SH-SY5Y (cell line): Measurements from ENCODE around the gene PIP5K1B.

Source experiments
- GATA2 ChIP-seq: IDR thresholded peaks from 2 replicates; pipeline ENCODE4 v1.6.1; 2011; ENCODE audit warnings: mild to moderate bottlenecking, low read depth, low read length
- GATA3 ChIP-seq: IDR thresholded peaks from 2 replicates; pipeline ENCODE4 v1.6.1; 2011; ENCODE audit warnings: low read depth, mild to moderate bottlenecking, low read length, moderate library complexity

Gene PIP5K1B

DNA sequence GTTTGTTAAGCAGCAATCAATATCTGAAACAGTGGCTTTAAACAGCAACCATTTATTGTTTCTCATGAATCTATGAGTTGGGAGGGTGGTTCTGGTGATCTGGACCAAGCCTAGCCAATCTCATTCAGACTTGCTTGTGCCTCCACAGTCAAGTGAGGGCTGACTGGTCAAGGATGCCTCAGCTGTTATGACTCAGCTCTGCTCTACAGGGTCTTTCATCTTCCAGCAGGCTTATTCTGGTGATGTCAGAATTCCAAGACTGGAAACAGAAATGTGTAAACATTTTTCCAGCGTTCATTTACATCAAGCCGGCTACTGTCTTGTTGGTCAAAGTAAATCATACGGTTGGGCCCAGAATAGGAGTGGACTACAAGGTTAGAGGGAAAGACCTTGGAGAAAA is 2.5 kb upstream of the PIP5K1B start:
- no peak for TF ChIP-seq GATA2
- no peak for TF ChIP-seq GATA3

DNA sequence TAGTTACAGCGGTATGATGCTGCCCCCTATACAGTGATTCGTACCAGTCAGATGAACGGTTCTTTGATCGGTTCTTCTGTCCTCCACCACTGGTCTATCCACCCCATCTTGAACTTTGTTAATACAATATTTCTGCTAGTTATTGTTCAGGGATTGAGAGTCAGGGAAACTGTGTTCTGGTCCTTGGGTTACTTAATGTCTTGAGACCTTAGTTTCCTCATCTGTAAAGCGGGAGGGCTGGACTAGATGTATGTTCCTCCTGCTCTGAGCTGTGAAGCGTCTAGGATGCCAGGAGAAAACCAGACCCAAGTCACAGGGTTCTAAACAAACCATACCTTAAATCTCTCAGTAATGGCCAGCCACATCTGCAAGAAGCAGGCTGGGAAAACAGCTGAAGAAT is 1.4 kb upstream of the PIP5K1B start:
- TF ChIP-seq GATA2 (no peak), GATA3 (no peak)

GRCh38 chr9:68704498-68704813 is 584 bp upstream of the PIP5K1B start:
- TF ChIP-seq GATA2 (no peak), GATA3 (no peak)

DNA sequence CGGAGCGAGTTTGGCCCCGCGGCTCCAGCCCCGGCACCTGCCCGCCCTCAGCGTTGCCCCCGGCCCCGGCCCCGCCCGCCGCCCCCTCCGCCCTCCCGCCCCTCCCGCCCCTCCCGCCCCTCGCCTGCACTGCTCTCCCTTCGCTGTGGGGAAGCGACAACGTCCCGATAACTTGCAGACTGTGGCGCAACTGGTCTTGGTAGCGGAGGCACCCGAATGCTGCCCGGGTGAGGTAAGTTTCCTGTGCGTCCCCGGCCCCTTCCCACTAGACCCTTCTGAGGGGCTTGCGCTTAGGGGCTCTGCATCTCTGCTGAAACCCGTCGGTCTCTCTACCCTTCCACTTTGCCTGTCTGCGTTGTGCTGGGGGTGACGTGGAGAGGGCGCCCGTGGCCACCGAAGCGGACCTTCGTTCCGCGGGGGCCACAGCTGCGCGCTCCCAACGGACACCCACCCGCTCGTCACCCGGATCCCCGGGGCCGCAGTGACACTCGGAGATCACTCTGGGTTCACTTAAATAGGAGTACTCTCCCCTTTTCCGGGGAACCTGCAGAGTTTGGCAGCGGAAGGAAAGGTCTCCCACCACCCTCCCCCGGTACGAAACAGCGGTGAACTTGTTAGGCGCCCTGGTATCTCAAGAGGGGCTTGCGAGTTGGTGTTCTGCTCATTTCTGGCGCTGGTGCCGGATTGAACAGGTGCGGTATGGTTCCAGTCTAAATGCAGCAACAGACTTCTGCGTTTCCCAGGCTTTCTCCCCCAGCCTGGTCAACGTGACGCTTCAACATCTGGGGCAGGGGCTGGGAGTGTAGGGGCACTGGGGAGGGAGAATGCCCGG is 707 bp downstream of the PIP5K1B start:
- TF ChIP-seq GATA2: no peak
- TF ChIP-seq GATA3: no peak

GRCh38 chr9:68706363-68707201 is 1.5 kb downstream of the PIP5K1B start:
- TF ChIP-seq GATA2: no peak
- no peak for TF ChIP-seq GATA3

DNA sequence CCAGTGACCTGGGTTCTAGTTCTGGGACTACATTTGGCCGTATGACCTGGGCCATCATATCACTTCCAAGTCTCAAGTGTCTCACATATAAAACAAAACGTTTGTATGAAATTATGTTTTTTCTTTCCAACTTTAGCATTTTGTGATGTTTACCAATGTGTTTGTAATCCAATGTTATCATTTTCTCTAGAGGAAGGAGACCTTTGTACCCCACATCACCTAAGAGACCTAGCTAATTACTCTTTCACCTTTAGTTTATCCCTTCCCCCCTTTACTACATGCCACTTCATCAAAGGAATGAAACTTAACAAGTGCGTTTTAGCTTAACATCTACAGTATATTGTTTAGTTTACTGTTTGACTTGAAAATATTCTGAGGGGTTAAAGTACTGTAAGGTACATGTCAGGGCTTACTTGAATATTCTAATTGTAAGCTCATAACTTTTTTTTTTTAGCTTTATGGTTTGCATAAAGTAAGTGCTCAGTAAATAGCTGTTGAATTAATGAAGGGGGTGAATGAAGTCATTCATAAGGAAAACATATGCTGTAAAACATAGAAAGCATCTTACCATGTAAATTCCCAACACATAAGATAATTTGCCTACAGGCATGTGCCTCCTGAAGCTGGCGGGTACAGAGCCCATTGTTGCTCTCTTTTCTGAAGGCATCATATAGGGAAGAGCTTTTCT is 2.9 kb downstream of the PIP5K1B start:
- TF ChIP-seq GATA3 (no peak), GATA2 (no peak)

GRCh38 chr9:68708513-68708912 is 3.5 kb downstream of the PIP5K1B start:
- TF ChIP-seq GATA2 (no peak), GATA3 (no peak)

- TF ChIP-seq GATA2: no peak
- no peak for TF ChIP-seq GATA3
These were observed 4.5 kb downstream of the PIP5K1B start for GRCh38 chr9:68709291-68710110.

DNA sequence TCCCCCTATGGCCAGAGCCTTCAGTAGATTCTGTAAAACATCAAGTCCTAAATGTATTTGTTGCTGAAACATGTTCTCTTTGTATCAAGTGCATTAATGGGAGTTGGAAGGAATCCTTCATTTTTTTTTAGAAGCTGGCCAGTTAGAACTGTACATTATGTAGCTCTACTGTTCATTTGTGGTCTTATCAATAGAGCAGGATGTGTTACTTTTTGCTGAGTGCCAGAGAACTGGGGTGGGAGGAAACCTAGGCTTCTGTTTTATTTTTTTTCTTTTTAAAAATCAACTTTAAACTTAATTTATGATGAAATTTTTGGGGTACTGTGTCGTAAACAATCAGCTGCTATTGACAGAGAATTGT is 5.1 kb downstream of the PIP5K1B start:
- TF ChIP-seq GATA2: no peak

GRCh38 chr9:68711281-68711680 is 6.2 kb downstream of the PIP5K1B start:
- no peak for TF ChIP-seq GATA3
- TF ChIP-seq GATA2: no peak

- TF ChIP-seq GATA2 (no peak), GATA3 (no peak)
These were observed 6.9 kb downstream of the PIP5K1B start for GRCh38 chr9:68711932-68712331.

- TF ChIP-seq GATA2: no peak
- no peak for TF ChIP-seq GATA3
These were observed 9.6 kb downstream of the PIP5K1B start for GRCh38 chr9:68714416-68715180.

DNA sequence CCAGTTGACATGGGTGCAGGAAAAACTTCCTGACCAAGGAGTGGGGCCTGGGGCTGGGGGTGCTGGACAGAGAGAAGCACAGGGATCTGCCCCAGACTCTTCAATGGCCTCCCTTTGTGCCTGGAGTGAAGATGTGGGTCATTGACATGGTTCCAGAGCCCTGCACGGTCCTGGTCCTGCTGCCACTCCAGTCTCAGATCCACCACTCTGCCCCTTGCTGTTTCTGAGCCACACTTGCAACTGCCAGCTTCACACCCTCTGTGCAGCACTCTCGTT is 10.1 kb downstream of the PIP5K1B start:
- TF ChIP-seq GATA2 (no peak), GATA3 (no peak)
